ENCODE measurements around the gene P4HTM.
A peak's percentile ranks its signal among the peaks of the same experiment; 100 is the strongest.

Gene P4HTM

DNA sequence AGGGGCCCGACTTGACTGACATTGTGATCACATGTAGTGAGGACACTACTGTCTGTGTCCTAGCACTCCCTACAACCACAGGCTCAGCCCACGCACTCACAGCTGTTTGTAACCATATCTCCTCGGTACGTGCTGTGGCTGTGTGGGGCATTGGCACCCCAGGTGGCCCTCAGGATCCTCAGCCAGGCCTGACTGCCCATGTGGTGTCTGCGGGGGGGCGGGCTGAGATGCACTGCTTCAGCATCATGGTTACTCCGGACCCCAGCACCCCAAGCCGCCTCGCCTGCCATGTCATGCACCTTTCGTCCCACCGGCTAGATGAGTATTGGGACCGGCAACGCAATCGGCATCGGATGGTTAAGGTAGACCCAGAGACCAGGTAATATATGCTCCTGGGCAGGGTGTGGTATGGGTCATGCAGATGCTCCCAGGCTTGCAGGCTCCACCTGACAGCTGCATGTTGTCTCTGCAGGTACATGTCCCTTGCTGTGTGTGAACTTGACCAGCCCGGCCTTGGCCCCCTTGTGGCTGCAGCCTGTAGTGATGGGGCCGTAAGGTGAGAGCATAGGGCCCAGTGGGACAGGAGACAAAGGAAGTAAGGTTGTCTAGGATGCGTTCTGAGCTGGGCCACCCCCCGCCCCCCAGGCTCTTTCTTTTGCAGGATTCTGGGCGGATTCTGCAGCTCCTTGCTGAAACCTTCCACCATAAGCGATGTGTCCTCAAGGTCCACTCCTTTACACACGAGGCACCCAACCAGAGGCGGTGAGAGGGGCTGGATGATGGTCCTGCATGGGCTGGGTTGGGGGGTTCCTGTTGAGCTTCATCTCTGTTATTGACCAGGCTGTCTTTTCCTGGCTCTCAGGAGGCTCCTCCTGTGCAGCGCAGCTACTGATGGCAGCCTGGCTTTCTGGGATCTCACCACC lies 24.0 kb downstream of the P4HTM start:
- Histone ChIP-seq H3K9me3 (replicated peaks; ENCODE audit: low read length) (no peaks in the 10 kb centered on the region), H3K9ac (ENCODE audit: low read depth, low read length) (no peak overlapping the region), H3K4me2 (ENCODE audit: low read length) (no peak overlapping the region), H3K36me3 (ENCODE audit: insufficient read depth, low read length) (peaks cover 48% of the 10 kb centered on the region), H3K4me3 (ENCODE audit: low read length) (no peak overlapping the region), H3K4me1 (ENCODE audit: control insufficient read depth, insufficient read depth, low read length) (peaks cover 32% of the 10 kb centered on the region), H3K27me3 (ENCODE audit: control insufficient read depth, insufficient read depth, low read length) (no peaks in the 10 kb centered on the region)

DNA sequence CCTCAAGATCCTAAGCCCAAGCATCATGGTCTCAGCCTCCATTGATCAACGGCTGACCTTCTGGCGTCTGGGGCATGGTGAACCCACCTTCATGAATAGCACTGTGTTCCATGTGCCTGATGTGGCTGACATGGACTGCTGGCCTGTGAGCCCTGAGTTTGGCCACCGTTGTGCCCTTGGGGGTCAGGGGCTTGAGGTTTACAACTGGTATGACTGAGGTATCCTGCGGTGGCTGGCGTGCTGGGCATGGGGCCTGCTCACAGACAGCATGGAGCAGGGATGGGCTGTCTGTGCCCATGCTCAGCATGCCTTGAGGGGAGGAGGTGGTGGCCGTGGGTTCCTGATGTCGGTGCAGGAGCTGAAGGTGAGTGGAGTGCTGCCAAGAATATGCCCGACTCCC lies 25.0 kb downstream of the P4HTM start:
- H3K9me3 ChIP-seq (replicated peaks; ENCODE audit: low read length), result no peaks in the 10 kb centered on the region
- peaks cover 45% of the 10 kb centered on the region for H3K36me3 ChIP-seq (ENCODE audit: insufficient read depth, low read length)
- H3K4me1 ChIP-seq (ENCODE audit: control insufficient read depth, insufficient read depth, low read length), result peaks cover 38% of the 10 kb centered on the region
- H3K27me3 ChIP-seq (ENCODE audit: control insufficient read depth, insufficient read depth, low read length), result no peaks in the 10 kb centered on the region
- H3K9ac ChIP-seq (ENCODE audit: low read depth, low read length), result no peak overlapping the region
- H3K4me3 ChIP-seq (ENCODE audit: low read length), result no peak overlapping the region
- H3K4me2 ChIP-seq (ENCODE audit: low read length), result no peak overlapping the region

DNA sequence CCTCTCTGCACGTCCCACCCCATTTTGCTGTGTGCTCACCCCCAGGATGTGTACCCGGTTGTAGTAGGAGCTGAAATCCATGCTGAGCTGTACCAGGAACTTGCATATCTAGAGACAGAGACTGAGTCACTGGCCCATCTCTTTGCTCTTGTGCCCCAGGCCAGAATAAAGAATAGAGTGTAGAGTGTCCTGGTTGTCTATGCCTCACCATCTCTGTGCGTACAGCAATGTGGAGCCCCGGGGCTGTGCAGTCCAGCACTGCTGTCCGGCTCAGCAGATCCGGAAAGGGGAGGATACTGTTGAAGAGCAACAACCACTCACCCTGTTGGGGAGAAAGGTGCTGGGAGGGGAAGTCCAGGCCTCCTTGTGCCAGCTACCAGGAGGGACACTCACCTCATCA lies 25.7 kb downstream of the P4HTM start:
- Histone ChIP-seq H3K36me3 (ENCODE audit: insufficient read depth, low read length) (peaks cover 45% of the 10 kb centered on the region), H3K4me2 (ENCODE audit: low read length) (no peak overlapping the region), H3K9ac (ENCODE audit: low read depth, low read length) (no peak overlapping the region), H3K4me1 (ENCODE audit: control insufficient read depth, insufficient read depth, low read length) (peaks cover 41% of the 10 kb centered on the region), H3K4me3 (ENCODE audit: low read length) (no peak overlapping the region), H3K9me3 (replicated peaks; ENCODE audit: low read length) (no peaks in the 10 kb centered on the region), H3K27me3 (ENCODE audit: control insufficient read depth, insufficient read depth, low read length) (no peaks in the 10 kb centered on the region)

DNA sequence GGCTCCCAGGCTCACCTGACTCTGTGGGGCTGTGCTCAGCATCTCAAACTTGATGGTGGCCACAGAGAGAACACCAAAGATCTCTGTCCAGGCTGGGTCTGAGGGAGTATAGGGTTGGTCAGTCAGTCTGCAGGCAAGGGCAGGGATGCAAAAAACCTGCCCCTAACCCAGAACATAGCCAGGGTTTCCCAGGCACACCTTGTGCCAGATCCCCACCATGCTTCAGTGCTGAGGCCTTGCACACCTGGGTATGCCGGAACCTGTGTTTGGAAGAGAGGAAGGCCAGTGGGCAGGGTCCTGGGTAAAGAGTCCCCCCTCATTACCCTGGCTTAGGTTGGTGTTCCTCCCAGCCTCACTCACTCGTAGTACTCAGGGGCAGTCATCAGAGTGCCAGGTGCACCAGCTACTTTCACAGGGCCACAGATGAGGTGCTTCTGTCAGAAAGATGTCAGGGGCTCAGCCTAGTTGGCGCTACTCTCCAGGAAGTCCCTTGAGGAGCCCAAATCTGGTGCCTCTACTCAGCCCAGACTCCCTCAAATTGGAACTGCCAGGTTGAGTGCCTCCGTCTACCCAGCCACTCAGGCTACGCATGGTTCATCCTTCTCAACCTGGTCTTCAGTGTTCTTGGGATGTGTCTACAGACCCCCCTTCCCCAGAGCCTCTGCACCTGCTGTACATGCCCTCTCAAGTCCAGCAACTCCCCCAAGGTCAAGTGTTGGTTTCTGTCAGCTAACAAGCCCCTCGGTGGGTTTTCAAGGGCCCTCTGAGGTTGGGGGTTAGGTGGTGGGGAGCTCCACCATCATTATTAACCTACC lies 26.6 kb downstream of the P4HTM start:
- no peaks in the 10 kb centered on the region for H3K9me3 ChIP-seq (replicated peaks; ENCODE audit: low read length)
- peak overlapping the region; percentile 99 for H3K4me2 ChIP-seq (ENCODE audit: low read length)
- H3K4me3 ChIP-seq (ENCODE audit: low read length), result no peak overlapping the region
- peaks cover 41% of the 10 kb centered on the region for H3K36me3 ChIP-seq (ENCODE audit: insufficient read depth, low read length)
- H3K4me1 ChIP-seq (ENCODE audit: control insufficient read depth, insufficient read depth, low read length), result peaks cover 41% of the 10 kb centered on the region
- no peak overlapping the region for H3K9ac ChIP-seq (ENCODE audit: low read depth, low read length)
- no peaks in the 10 kb centered on the region for H3K27me3 ChIP-seq (ENCODE audit: control insufficient read depth, insufficient read depth, low read length)

DNA sequence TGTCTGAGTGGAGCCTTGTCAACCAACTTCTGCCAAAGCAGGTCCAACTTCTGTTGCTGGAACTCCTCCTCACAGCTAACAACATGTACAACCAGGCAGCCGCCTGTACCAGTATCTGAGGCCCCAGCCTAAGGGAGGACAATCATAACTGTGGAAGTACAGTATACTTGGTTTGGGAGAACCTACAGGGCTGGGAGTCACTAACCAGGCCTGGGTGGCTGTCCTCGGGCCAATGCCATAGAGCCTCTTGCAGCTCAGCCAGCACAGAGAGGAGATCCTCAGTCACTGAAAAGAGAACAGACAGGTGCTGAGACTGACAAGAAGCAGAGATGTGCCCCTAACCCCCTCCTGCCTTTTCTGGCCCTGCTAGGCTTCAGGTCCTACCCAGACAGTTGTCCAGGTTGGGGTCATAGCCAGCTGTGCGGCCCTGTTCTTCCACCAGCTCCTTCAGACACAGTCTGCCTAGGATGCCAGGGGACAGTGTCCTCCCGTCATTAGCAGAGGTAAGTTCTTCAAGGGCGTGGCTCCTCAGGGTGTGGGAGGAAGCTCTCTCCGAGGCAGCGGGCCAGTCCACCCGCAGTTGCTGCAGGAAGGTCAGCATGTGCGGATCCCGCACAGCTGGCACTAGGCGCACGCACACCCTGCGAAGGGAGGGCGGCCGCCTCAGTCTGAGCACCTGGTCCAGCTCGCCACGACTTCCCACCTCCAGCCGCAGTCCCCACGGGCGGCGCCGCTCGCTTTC lies 27.4 kb downstream of the P4HTM start:
- Histone ChIP-seq H3K36me3 (ENCODE audit: insufficient read depth, low read length) (peaks cover 36% of the 10 kb centered on the region), H3K27me3 (ENCODE audit: control insufficient read depth, insufficient read depth, low read length) (no peaks in the 10 kb centered on the region), H3K4me3 (ENCODE audit: low read length) (peak overlapping the region; percentile 95), H3K4me2 (ENCODE audit: low read length) (peak overlapping the region; percentile 99), H3K4me1 (ENCODE audit: control insufficient read depth, insufficient read depth, low read length) (peaks cover 40% of the 10 kb centered on the region), H3K9ac (ENCODE audit: low read depth, low read length) (peak overlapping the region; percentile 79), H3K9me3 (replicated peaks; ENCODE audit: low read length) (no peaks in the 10 kb centered on the region)

DNA sequence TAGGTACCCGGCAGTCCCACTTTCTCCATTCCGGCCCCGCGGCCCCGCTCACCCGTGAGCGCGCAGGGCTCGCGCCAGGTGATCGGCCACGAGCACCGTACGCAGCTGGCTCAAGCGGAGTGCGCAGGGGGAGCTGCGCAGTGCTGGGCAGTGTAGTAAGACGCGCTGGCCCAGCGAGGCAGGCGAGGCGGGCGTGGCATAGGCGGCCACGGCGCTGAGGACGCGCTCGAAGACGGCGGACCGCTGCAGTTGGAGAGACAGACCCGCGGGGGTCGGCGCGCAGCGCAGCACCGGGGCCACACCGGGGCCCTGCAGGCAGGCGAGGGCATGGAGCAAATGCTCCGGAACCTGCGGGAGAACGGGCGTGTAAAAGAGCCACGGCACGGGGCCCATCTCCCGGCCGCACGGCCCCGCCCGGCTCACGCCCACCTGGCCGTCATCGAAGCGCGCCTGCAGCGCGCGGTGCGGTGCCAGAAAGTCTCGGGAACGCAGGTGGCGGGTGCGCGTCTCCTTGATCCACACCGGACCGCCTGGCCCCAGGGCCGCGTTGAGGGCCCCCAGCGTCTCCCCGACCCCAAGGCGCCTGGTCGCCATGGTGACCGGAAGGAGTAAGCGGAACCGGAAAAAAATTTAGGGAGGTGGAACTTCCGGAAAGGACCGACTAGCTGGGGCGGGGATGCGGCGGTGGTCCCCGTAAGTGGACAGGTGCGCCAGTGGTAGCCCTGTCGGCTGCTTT lies 28.1 kb downstream of the P4HTM start, which contains the start of gene DALRD3:
Gene DALRD3 (minus strand): TSS at position 610 of the 736 bp plus-strand sequence. CDS start 16 bp downstream, at position 594.
- no peaks in the 10 kb centered on the region for H3K9me3 ChIP-seq (replicated peaks; ENCODE audit: low read length)
- peak within 1 kb of the TSS; percentile 79 for H3K9ac ChIP-seq (ENCODE audit: low read depth, low read length)
- H3K4me1 ChIP-seq (ENCODE audit: control insufficient read depth, insufficient read depth, low read length), result peaks cover 40% of the 10 kb centered on the region
- peak within 1 kb of the TSS; percentile 95 for H3K4me3 ChIP-seq (ENCODE audit: low read length)
- peak within 1 kb of the TSS; percentile 99 for H3K4me2 ChIP-seq (ENCODE audit: low read length)
- H3K27me3 ChIP-seq (ENCODE audit: control insufficient read depth, insufficient read depth, low read length), result no peaks in the 10 kb centered on the region
- H3K36me3 ChIP-seq (ENCODE audit: insufficient read depth, low read length), result peaks cover 40% of the 10 kb centered on the region

DNA sequence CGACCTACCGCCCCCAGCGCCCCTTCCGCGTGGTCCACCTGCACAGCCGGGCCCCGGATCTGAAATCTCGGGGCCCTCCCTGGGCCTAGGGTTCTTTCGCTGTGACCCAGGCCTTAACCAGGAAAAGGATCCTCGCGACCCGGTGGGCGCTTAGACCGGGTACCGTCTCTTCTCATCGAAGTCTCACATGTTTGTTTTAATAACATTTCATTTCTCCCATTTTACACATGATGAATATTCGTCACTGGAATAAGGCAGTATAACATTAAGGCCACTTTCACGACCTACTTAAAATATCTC lies 28.6 kb downstream of the P4HTM start:
- no peaks in the 10 kb centered on the region for H3K9me3 ChIP-seq (replicated peaks; ENCODE audit: low read length)
- peaks cover 38% of the 10 kb centered on the region for H3K4me1 ChIP-seq (ENCODE audit: control insufficient read depth, insufficient read depth, low read length)
- peak overlapping the region; percentile 99 for H3K4me2 ChIP-seq (ENCODE audit: low read length)
- H3K9ac ChIP-seq (ENCODE audit: low read depth, low read length), result peak overlapping the region; percentile 79
- peak overlapping the region; percentile 95 for H3K4me3 ChIP-seq (ENCODE audit: low read length)
- no peaks in the 10 kb centered on the region for H3K27me3 ChIP-seq (ENCODE audit: control insufficient read depth, insufficient read depth, low read length)
- peaks cover 40% of the 10 kb centered on the region for H3K36me3 ChIP-seq (ENCODE audit: insufficient read depth, low read length)

DNA sequence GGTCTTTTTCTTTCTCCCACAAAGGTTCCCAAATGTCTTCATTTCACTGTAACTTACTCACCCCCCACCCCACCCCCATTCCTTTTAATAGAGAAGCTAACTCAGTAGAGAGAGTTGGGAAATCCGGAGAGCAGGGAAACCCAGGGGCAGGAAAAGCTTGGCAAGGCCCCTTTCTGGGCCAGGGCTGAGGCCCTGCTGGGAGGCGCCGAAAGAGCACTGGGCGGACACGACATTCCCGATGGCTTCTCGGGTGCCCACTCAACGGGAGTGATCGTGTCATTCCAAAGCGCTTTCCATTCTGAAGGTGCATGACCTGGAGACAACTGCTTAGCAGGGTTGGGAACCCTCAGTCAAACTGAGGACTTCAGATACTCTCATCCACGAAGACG lies 29.9 kb downstream of the P4HTM start:
- peaks cover 40% of the 10 kb centered on the region for H3K36me3 ChIP-seq (ENCODE audit: insufficient read depth, low read length)
- no peaks in the 10 kb centered on the region for H3K27me3 ChIP-seq (ENCODE audit: control insufficient read depth, insufficient read depth, low read length)
- peak overlapping the region; percentile 97 for H3K9ac ChIP-seq (ENCODE audit: low read depth, low read length)
- H3K4me3 ChIP-seq (ENCODE audit: low read length), result peak overlapping the region; percentile 95
- no peaks in the 10 kb centered on the region for H3K9me3 ChIP-seq (replicated peaks; ENCODE audit: low read length)
- H3K4me2 ChIP-seq (ENCODE audit: low read length), result peak overlapping the region; percentile 97
- peaks cover 35% of the 10 kb centered on the region for H3K4me1 ChIP-seq (ENCODE audit: control insufficient read depth, insufficient read depth, low read length)

DNA sequence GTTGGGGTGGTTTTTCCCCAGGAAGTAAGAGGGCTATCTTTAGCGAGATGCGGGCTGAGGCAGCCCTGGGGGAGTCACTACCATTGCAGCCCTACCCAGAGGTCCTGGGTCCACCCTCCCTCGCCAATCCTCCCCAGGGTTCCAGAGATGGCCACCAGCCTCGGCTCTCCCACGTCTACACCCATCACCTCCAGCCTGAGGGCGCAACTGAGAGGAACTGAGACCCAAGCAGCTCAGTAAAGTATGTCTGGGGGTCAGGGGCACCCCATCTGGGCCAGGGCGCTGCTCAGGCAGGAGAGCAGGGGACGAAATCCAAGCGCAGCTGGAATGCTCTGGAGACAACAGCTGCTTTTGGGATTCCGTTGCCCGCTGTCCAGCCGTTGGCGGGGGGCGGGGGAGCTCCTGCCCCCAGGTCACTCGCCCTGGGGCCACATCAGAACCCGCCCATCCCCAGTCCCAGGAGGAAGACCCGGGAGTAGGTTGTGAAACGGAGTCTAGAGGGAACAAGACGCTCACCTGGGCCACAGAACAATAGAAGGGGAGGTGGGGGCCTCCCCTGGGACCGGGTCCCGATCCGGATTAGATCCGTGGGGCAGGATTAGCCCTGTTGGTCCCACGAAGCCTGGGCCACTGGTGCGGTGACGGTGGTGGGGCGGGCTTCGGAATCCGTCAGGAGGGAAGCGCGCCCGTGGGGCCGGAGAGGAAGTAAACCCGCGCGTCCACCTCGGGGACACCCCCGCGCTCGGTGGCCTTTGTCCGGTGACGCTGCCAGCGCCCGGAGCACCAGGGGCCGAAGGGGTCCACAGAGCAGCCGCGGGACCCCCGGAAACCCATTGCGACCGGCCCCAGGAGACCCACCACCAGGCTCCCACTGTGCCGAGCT lies 30.5 kb downstream of the P4HTM start:
- Histone ChIP-seq H3K4me1 (ENCODE audit: control insufficient read depth, insufficient read depth, low read length) (peaks cover 41% of the 10 kb centered on the region), H3K36me3 (ENCODE audit: insufficient read depth, low read length) (peaks cover 40% of the 10 kb centered on the region), H3K9ac (ENCODE audit: low read depth, low read length) (peak overlapping the region; percentile 97), H3K4me3 (ENCODE audit: low read length) (peak overlapping the region; percentile 95), H3K4me2 (ENCODE audit: low read length) (peak overlapping the region; percentile 97), H3K9me3 (replicated peaks; ENCODE audit: low read length) (no peaks in the 10 kb centered on the region), H3K27me3 (ENCODE audit: control insufficient read depth, insufficient read depth, low read length) (no peaks in the 10 kb centered on the region)

DNA sequence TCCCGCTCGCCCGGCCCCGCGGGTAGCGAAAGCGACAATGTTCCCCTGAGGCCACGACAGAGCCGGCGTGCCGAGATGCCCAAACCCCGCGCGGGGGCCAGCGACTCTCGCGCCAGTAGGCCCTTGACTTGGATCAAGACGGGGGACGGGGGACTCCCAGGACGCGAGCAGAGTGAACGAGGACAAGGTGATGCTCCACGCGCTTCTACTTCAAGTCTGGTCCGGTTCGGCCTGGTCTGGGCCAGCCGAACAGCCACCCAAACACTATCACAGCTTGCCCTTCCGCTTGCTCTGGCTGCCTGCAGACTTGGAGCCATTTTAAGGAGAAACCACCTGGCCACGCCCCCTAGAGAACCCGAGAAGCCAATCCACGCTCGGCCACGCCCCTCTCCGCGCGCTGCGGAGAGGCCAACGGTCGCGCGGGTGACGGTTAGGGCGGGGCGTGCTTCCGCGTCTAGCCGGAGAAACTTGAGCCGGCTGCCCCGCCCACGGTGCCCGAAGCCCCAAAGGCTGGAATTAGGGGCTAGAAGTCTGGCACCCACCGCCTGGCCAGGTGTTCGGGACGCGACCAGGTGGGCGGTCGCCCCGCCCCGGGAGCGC lies 31.3 kb downstream of the P4HTM start:
- H3K9me3 ChIP-seq (replicated peaks; ENCODE audit: low read length), result no peaks in the 10 kb centered on the region
- peaks cover 40% of the 10 kb centered on the region for H3K36me3 ChIP-seq (ENCODE audit: insufficient read depth, low read length)
- H3K27me3 ChIP-seq (ENCODE audit: control insufficient read depth, insufficient read depth, low read length), result no peaks in the 10 kb centered on the region
- H3K9ac ChIP-seq (ENCODE audit: low read depth, low read length), result peak overlapping the region; percentile 97
- H3K4me3 ChIP-seq (ENCODE audit: low read length), result peak overlapping the region; percentile 95
- peaks cover 41% of the 10 kb centered on the region for H3K4me1 ChIP-seq (ENCODE audit: control insufficient read depth, insufficient read depth, low read length)
- H3K4me2 ChIP-seq (ENCODE audit: low read length), result peak overlapping the region; percentile 97

Measured in skeletal muscle satellite cell (primary cell).